ENCODE measurements around the gene CPSF4L.

- TF ChIP-seq POLR2A (IDR thresholded peaks at IDR 0.05; ENCODE audit: low read length): no peak
- no peak for TF ChIP-seq GATA1 (IDR thresholded peaks at IDR 0.05; ENCODE audit: low read depth, low read length)
Observed at GRCh38 chr17:73304971-73305812, 43.5 kb upstream of the CPSF4L start.
